Activated CD8-positive, alpha-beta T cell treated with anti-CD3 and anti-CD28 coated beads, Interleukin-2, amount 10 ng/mL, durations not matched to agents 7 days and 5 days (primary cell): ENCODE results near the gene ACD. TPM values are rescaled to one million over a fixed set of nuclear protein-coding genes. Genes with fewer than 3 reads are reported as not detected.
"Not testable (repeated sequence)": the region's sequence is repeated elsewhere in the genome, so short reads cannot be mapped to it uniquely, and the experiment has no call there.

Experiments
- ATAC-seq: fragments of 150-1000 bp; cut with Tn5 transposase; one replicate; pipeline ENCODE4 v1.10.0; 2021; ENCODE audit warnings: moderate library complexity
- CTCF ChIA-PET: fragments of 350-600 bp; sonication (Branson Sonifier 250); formaldehyde crosslinking; loops from one replicate; lab custom pipeline; 2021; ENCODE audit warnings: antibody characterized with exemption; lab: Charles Lee
- POLR2A ChIA-PET: fragments of 350-600 bp; sonication (Branson Sonifier 250); formaldehyde crosslinking; loops from one replicate; lab custom pipeline; 2021; ENCODE audit warnings: antibody characterized with exemption; lab: Charles Lee
- DNase-seq: peaks from one replicate; pipeline ENCODE4 v3.0.0-alpha.2; 2020
- H3K27ac Mint-ChIP-seq: one replicate; pipeline ENCODE4 v1.8.0; 2021; ENCODE audit warnings: mild to moderate bottlenecking, mixed read lengths
- H3K27me3 Mint-ChIP-seq: one replicate; pipeline ENCODE4 v1.8.0; 2021; ENCODE audit warnings: low read depth, mixed read lengths
- H3K36me3 Mint-ChIP-seq: one replicate; pipeline ENCODE4 v1.8.0; 2021; ENCODE audit warnings: low read depth, mixed read lengths
- H3K4me1 Mint-ChIP-seq: one replicate; pipeline ENCODE4 v1.8.0; 2021; ENCODE audit warnings: low read depth, mixed read lengths
- H3K4me3 Mint-ChIP-seq: one replicate; pipeline ENCODE4 v1.8.0; 2021; ENCODE audit warnings: mild to moderate bottlenecking, mixed read lengths
- H3K9me3 Mint-ChIP-seq: one replicate; pipeline ENCODE4 v1.8.0; 2022; ENCODE audit warnings: mixed read lengths; ENCODE audit not compliant: insufficient read depth
- total RNA-seq, 2 experiments: library from RNA; stranded (reverse); gene quantifications; one replicate each; pipeline ENCODE4 v1.2.3, GENCODE V29; 2021

ACD gene
- total RNA-seq, 2 experiments from 2014 or later, result 51.4 to 51.6 TPM

GRCh38 chr16:67694611-67695010, 34.6 kb upstream of the ACD start:
- ATAC-seq (no peak), DNase-seq (no peak)
- H3K27me3 Mint-ChIP-seq, result no peaks in the 10 kb centered on the region
- H3K4me3 Mint-ChIP-seq, result no peak overlapping the region
- CTCF ChIA-PET, result interaction anchor here (1.3 kb wide), 1 partner anchor 122 kb away, joined by 3 read pairs; no protein-coding TSS in a partner anchor
- H3K4me1 Mint-ChIP-seq, result peaks cover 5% of the 10 kb centered on the region
- H3K27ac Mint-ChIP-seq, result no peak overlapping the region
- peaks cover 6% of the 10 kb centered on the region for H3K36me3 Mint-ChIP-seq
- POLR2A ChIA-PET, result no interaction called here
- no peaks in the 10 kb centered on the region for H3K9me3 Mint-ChIP-seq

- H3K4me1 Mint-ChIP-seq, H3K27me3 Mint-ChIP-seq, H3K4me3 Mint-ChIP-seq, H3K36me3 Mint-ChIP-seq, H3K27ac Mint-ChIP-seq, ATAC-seq, DNase-seq, H3K9me3 Mint-ChIP-seq: not testable (repeated sequence)
- POLR2A ChIA-PET, result interaction anchor here (0.7 kb wide), 1 partner anchor 82 kb away, joined by 4 read pairs; no protein-coding TSS in a partner anchor
- CTCF ChIA-PET, result interaction anchor here (1.0 kb wide), 1 partner anchor 17 kb away, joined by 3 read pairs; no protein-coding TSS in a partner anchor
Measured at GRCh38 chr16:67693517-67694285, 33.6 kb upstream of the ACD start.

DNA sequence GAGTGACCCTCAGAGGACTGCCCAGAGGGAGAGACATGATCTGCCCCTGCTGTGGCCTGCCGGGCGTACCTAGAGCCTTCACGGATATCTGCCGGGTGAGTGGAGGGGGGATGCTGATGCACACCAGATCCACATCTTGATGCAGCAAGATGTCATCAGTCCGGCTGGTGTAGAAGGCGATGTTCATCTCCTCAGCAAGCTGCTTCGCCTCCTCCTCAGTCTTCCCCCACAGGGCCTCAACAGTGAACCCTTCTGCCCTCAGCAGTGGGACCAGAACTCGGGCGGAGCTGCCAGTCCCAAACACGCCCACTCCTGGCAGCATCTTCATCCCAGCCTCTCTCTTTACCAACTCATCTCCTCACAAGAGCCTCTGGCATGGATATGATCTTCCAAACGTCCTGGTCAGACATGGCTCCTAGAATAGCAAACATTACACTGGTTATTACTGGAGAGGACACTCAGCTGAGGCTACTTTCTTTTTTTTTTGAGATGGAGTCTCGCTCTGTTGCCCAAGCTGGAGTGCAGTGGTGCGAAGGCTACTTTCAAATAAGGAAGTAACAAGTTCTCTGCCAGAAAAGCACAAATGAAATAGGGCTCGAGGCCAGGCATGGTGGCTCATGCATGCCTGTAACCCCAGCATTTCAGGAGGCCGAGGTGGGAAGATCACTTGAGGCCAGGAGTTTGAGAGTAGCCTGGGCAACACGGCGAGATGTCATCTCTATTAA, 25.5 kb upstream of the ACD start:
- Mint-ChIP-seq H3K4me1 (no peaks in the 10 kb centered on the region), H3K27ac (no peak overlapping the region), H3K27me3 (no peaks in the 10 kb centered on the region), H3K4me3 (no peak overlapping the region), H3K9me3 (no peaks in the 10 kb centered on the region), H3K36me3 (peaks cover 11% of the 10 kb centered on the region)
- ChIA-PET POLR2A (interaction anchor here (0.6 kb wide), 1 partner anchor 469 kb away, joined by 4 read pairs; no protein-coding TSS in a partner anchor), CTCF (interaction anchor here (0.7 to 4.6 kb wide), 2 partner anchors 15 to 1282 kb away, joined by 3 to 36 read pairs; no protein-coding TSS in a partner anchor)
- DNase-seq (no peak), ATAC-seq (no peak)

DNA sequence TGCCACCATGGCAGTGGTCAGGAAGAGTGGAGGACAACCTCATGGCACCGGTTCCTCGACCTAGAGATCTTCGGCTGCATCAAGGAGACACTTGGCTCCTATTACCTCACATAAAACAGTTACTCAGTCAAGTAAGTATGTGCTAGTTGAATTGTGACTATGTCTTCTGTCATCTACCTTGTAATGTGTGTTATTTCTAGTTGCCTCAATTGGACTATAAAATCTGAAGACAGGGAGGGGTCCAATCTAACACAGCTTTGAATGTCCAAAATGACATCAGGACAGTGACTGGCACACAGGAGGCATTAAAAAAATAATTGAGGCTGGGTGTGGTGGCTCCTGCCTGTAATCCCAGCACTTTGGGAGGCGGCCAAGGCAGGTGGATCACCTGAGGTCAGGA, 23.7 kb upstream of the ACD start:
- ChIA-PET POLR2A (no interaction called here), CTCF (interaction anchor here (1.3 to 4.6 kb wide), 3 partner anchors 13 to 163 kb away, joined by 5 to 36 read pairs (median 6); no protein-coding TSS in a partner anchor)
- Mint-ChIP-seq H3K4me3 (no peak overlapping the region), H3K27ac (no peak overlapping the region), H3K4me1 (no peaks in the 10 kb centered on the region), H3K27me3 (no peaks in the 10 kb centered on the region), H3K9me3 (no peaks in the 10 kb centered on the region), H3K36me3 (peaks cover 7% of the 10 kb centered on the region)
- no peak for ATAC-seq
- DNase-seq, result no peak

- no peaks in the 10 kb centered on the region for H3K9me3 Mint-ChIP-seq
- no peaks in the 10 kb centered on the region for H3K27me3 Mint-ChIP-seq
- H3K36me3 Mint-ChIP-seq, result peaks cover 5% of the 10 kb centered on the region
- DNase-seq, result no peak
- ChIA-PET CTCF (interaction anchor here (1.2 to 4.6 kb wide), 3 partner anchors 10 to 204 kb away, joined by 3 to 36 read pairs (median 3); no protein-coding TSS in a partner anchor), POLR2A (interaction anchor here (0.6 to 1.0 kb wide), 2 partner anchors 39 to 142 kb away, joined by 3 to 4 read pairs; partner anchors contain the start of gene GFOD2)
- H3K4me3 Mint-ChIP-seq, result no peak overlapping the region
- H3K27ac Mint-ChIP-seq, result no peak overlapping the region
- H3K4me1 Mint-ChIP-seq, result no peaks in the 10 kb centered on the region
- no peak for ATAC-seq
Measured at GRCh38 chr16:67679935-67680897, 20.2 kb upstream of the ACD start.

DNA sequence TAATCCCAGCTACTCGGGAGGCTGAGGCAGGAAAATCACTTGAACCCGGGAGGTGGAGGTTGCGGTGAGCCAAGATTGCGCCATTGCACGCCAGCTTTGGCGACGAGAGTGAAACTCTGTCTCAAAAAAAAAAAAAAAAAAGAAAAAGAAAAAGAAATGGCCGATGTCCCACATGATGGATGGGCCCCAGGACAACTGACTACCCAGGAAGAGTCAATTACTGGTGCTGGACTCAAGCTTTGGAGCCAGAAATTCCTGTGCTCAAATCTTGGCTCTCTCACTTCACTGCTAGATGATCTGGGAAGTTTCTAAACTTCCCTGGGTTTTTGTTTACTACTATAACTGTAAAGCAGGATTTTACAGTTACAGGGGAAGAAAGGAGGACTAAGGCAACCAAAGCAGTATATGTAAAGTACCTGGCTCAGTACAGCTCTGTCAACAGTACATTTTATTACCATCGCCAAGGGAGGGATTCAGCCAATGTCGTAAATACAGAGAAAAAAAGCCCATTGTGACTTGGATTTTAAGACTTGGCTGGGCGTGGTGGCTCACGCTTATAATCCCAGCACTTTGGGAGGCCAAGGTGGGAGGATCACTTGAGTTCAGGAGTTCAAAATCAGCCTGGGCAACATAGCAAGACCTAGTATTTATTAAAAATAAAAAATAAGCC, 18.4 kb upstream of the ACD start:
- H3K4me3 Mint-ChIP-seq, result no peak overlapping the region
- POLR2A ChIA-PET, result no interaction called here
- no peak overlapping the region for H3K27ac Mint-ChIP-seq

DNA sequence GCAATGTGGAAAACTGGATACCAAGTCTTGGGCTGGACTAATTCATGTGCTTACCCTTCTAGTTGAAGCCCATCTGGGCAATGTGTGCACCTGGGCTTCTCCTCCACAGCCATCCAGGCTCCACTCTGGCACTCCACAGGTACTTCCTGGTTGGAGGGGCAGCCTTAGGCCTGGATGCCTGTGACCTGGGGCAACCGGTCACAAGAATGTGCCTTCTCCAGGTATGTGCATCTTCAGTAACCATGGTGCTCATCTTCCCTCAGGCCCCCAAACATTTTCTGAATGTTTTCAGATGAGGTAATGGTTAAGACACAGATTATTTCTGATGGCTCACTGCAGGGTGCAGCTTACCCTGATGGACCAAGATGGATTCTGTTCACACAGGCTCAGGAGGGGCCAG, 17.7 kb upstream of the ACD start:
- H3K27ac Mint-ChIP-seq, result no peak overlapping the region
- no peak for ATAC-seq
- ChIA-PET CTCF (interaction anchor here (1.2 kb wide), 1 partner anchor 9 kb away, joined by 3 read pairs; no protein-coding TSS in a partner anchor), POLR2A (no interaction called here)
- H3K27me3 Mint-ChIP-seq, result no peaks in the 10 kb centered on the region
- no peak for DNase-seq
- H3K4me3 Mint-ChIP-seq, result no peak overlapping the region
- no peaks in the 10 kb centered on the region for H3K4me1 Mint-ChIP-seq
- H3K9me3 Mint-ChIP-seq, result no peaks in the 10 kb centered on the region
- no peaks in the 10 kb centered on the region for H3K36me3 Mint-ChIP-seq

More for the DNA sequence above, 18.4 kb upstream of the ACD start:
- no peak for DNase-seq
- CTCF ChIA-PET, result interaction anchor here (1.2 kb wide), 1 partner anchor 10 kb away, joined by 3 read pairs; no protein-coding TSS in a partner anchor
- no peak for ATAC-seq
- peaks cover 2% of the 10 kb centered on the region for H3K36me3 Mint-ChIP-seq
- no peaks in the 10 kb centered on the region for H3K9me3 Mint-ChIP-seq
- H3K4me1 Mint-ChIP-seq, result no peaks in the 10 kb centered on the region
- no peaks in the 10 kb centered on the region for H3K27me3 Mint-ChIP-seq

- ATAC-seq (no peak), DNase-seq (no peak)
- Mint-ChIP-seq H3K9me3 (no peaks in the 10 kb centered on the region), H3K27me3 (no peaks in the 10 kb centered on the region), H3K27ac (no peak overlapping the region), H3K4me3 (no peak overlapping the region), H3K36me3 (no peaks in the 10 kb centered on the region), H3K4me1 (no peaks in the 10 kb centered on the region)
- ChIA-PET CTCF (interaction anchor here (0.6 to 1.2 kb wide), 4 partner anchors 9 to 140 kb away, joined by 3 to 11 read pairs (median 4); partner anchors contain the start of genes C16orf86, ENKD1 and GFOD2), POLR2A (interaction anchor here (0.7 kb wide), 1 partner anchor 17 kb away, joined by 3 read pairs; the partner anchor contains the start of gene ACD)
Measured at GRCh38 chr16:67676939-67677338, 16.9 kb upstream of the ACD start.

- no peak overlapping the region for H3K4me3 Mint-ChIP-seq
- POLR2A ChIA-PET, result interaction anchor here (0.7 kb wide), 1 partner anchor 16 kb away, joined by 3 read pairs; the partner anchor contains the start of gene ACD
Measured at GRCh38 chr16:67676516-67676915, 16.5 kb upstream of the ACD start.

GRCh38 chr16:67675999-67676398, 15.9 kb upstream of the ACD start:
- ChIA-PET CTCF (no interaction called here), POLR2A (no interaction called here)
- Mint-ChIP-seq H3K27ac (no peak overlapping the region), H3K27me3 (no peaks in the 10 kb centered on the region), H3K36me3 (no peaks in the 10 kb centered on the region), H3K9me3 (no peaks in the 10 kb centered on the region), H3K4me3 (no peak overlapping the region), H3K4me1 (no peaks in the 10 kb centered on the region)
- ATAC-seq (no peak), DNase-seq (no peak)

More at GRCh38 chr16:67676516-67676915, 16.5 kb upstream of the ACD start:
- Mint-ChIP-seq H3K4me1 (no peaks in the 10 kb centered on the region), H3K27me3 (no peaks in the 10 kb centered on the region), H3K36me3 (no peaks in the 10 kb centered on the region), H3K27ac (no peak overlapping the region), H3K9me3 (no peaks in the 10 kb centered on the region)
- no peak for DNase-seq
- CTCF ChIA-PET, result interaction anchor here (0.6 to 1.2 kb wide), 4 partner anchors 9 to 140 kb away, joined by 3 to 11 read pairs (median 4); partner anchors contain the start of genes C16orf86, ENKD1 and GFOD2
- ATAC-seq, result no peak
